Endothelial cell of umbilical vein (primary cell): ENCODE results near the gene BZW1.
"Not testable (repeated sequence)": the region's sequence is repeated elsewhere in the genome, so short reads cannot be mapped to it uniquely, and the experiment has no call there.

Source experiments
- CTCF ChIP-seq, 2 donors: IDR thresholded peaks; 1 replicate in 1 of 2; 2 replicates in 1 of 2; pipeline ENCODE4 v1.5.1; 2011; ENCODE audit warnings: low read length in 2 of 2, mild to moderate bottlenecking in 2 of 2, moderate library complexity in 2 of 2, control low read depth in 1 of 2, inconsistent platforms in 1 of 2, low read depth in 1 of 2; ENCODE audit not compliant: insufficient read depth in 1 of 2; ENCODE audit errors: extremely low read depth in 1 of 2
- JUN ChIP-seq: IDR thresholded peaks from 2 replicates; pipeline ENCODE4 v1.6.1; 2011; ENCODE audit warnings: borderline replicate concordance, low read depth; ENCODE audit not compliant: insufficient read length, insufficient read depth
- MYC ChIP-seq: IDR thresholded peaks from one replicate; pipeline ENCODE4 v1.6.1; 2011; ENCODE audit warnings: mild to moderate bottlenecking, low read depth, low read length
- POLR2AphosphoS5 ChIP-seq: IDR thresholded peaks from 2 replicates; pipeline ENCODE4 v1.6.1; 2012; ENCODE audit warnings: low read depth, mild to moderate bottlenecking, control low read depth, low read length, moderate library complexity; ENCODE audit not compliant: insufficient read depth

- not testable (repeated sequence) for TF ChIP-seq CTCF (IDR thresholded peaks at IDR 0.05; ENCODE audit: extremely low read depth in 1 of 2, insufficient read depth in 1 of 2, low read depth in 1 of 2, low read length in 2 of 2); JUN; MYC; POLR2AphosphoS5
Measured at GRCh38 chr2:200818732-200819131, 7.0 kb downstream of the BZW1 start.
